ENCODE data around the gene RNF114.

DNA sequence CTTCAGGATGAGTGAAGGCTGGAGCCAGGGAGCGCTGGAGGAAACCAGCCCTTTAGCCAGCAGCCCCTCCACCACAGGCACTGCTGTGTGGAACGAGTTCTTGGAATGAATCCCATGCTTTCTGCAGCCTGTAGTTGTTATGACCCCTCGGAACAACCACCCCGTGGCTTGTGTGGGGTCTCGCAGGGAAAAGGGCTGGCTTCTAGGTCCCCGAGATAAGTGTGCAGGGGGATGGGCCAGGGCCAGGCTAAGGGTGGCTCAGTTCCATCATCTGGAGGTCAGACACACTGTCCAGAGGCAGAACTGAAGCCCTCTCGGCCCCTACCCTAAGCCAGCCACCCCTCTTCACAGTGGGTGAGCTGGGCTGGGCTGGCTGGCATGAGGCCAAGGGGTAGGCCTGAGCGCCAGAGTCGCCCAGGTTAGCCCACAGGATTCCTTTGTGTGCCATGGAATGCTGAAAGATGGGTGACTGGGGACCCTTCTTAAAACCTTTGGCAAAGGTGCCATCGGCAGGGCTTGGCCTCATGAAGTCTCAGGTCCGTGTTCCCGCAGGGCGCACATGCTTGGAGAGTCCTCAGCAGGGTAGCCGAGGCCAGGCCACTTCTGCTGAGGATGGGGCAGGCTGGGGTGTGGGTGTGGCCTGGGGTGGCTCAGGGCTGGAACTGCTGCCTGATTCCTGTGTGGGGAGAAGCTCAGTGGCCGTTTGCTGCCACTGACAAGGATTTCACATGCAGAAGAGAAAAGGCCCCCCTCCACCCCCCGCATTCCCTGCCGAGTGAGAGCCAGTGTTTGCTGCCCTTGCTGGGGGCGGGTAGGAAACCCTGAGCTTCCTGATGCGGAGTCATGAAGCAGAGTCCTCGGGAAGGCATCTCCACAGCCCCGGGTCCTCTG is 45.5 kb upstream of the RNF114 start:
- TF ChIP-seq POLR2A (IDR thresholded peaks at IDR 0.05) (no peak), CTCF (IDR thresholded peaks at IDR 0.05) (no peak)

Measured in esophagus squamous epithelium (tissue), 4 donors.